ENCODE results near the gene AK9.

DNA sequence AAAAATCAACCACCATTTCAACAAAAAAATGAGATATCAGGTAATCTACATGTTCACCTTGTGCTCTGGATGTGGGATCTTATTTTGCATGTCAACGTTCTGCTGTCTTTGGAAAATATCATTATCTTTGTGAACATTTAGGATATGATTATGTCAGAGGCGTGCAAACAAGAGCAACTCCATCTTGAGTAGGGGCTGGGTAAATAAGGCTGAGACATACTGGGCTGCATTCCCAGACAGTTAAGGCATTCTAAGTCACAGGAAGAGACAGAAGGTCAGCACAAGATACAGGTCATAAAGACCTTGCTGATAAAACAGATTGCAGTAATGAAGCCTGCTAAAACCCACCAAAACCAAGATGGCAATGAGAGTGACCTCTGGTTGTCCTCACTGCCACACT is 179.2 kb downstream of the AK9 start:
- TF ChIP-seq EP300 (IDR thresholded peaks at IDR 0.05): no peak
- TF ChIP-seq, protein P1, sequence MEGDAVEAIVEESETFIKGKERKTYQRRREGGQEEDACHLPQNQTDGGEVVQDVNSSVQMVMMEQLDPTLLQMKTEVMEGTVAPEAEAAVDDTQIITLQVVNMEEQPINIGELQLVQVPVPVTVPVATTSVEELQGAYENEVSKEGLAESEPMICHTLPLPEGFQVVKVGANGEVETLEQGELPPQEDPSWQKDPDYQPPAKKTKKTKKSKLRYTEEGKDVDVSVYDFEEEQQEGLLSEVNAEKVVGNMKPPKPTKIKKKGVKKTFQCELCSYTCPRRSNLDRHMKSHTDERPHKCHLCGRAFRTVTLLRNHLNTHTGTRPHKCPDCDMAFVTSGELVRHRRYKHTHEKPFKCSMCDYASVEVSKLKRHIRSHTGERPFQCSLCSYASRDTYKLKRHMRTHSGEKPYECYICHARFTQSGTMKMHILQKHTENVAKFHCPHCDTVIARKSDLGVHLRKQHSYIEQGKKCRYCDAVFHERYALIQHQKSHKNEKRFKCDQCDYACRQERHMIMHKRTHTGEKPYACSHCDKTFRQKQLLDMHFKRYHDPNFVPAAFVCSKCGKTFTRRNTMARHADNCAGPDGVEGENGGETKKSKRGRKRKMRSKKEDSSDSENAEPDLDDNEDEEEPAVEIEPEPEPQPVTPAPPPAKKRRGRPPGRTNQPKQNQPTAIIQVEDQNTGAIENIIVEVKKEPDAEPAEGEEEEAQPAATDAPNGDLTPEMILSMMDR (IDR thresholded peaks at IDR 0.05): no peak
